GM12878 (cell line): ENCODE results near the gene STAT4. TPM values are rescaled to one million over a fixed set of nuclear protein-coding genes. Genes with fewer than 3 reads are reported as not detected.
A peak's percentile ranks its signal among the peaks of the same experiment; 100 is the strongest.

ENCODE experiments used
- ATF3 ChIP-seq: IDR thresholded peaks from 2 replicates; pipeline ENCODE4 v1.6.1; 2011; ENCODE audit warnings: low read depth, mild to moderate bottlenecking, low read length, moderate library complexity, borderline replicate concordance; ENCODE audit errors: extremely low read depth
- BMI1 ChIP-seq: fragments of 450-650 bp; IDR thresholded peaks from 2 replicates; pipeline ENCODE4 v1.6.1; 2016; ENCODE audit warnings: mild to moderate bottlenecking, moderate library complexity, borderline replicate concordance
- CBFB ChIP-seq: IDR thresholded peaks from 2 replicates; pipeline ENCODE4 v1.6.1; 2016; ENCODE audit warnings: antibody characterized with exemption, low read depth
- CBX3 ChIP-seq: fragments of 200-600 bp; sonication (generic); IDR thresholded peaks from 2 replicates; pipeline ENCODE4 v1.6.1; 2016; ENCODE audit warnings: low read depth, borderline replicate concordance
- CEBPB ChIP-seq, 2 experiments: fragments of 150-350 bp in 1 of 2; IDR thresholded peaks; 2 replicates each; pipeline ENCODE4 v1.6.1; 2012 to 2014; ENCODE audit warnings: low read depth in 2 of 2, low read length in 2 of 2, borderline replicate concordance in 1 of 2, inconsistent platforms in 1 of 2
- CUX1 ChIP-seq: IDR thresholded peaks from 2 replicates; pipeline ENCODE4 v1.6.1; 2012; ENCODE audit warnings: improper control_type of control experiment, low read depth, low read length; ENCODE audit not compliant: insufficient replicate concordance
- EZH2 ChIP-seq: IDR thresholded peaks from 2 replicates; pipeline ENCODE4 v1.6.1; 2012; ENCODE audit warnings: low read depth, mild to moderate bottlenecking, control low read depth, inconsistent platforms, low read length, borderline replicate concordance; ENCODE audit not compliant: control insufficient read depth
- FOXM1 ChIP-seq: IDR thresholded peaks from 2 replicates; pipeline ENCODE4 v1.6.1; 2012; ENCODE audit warnings: low read depth, mild to moderate bottlenecking, inconsistent platforms, low read length, moderate library complexity
- HCFC1 ChIP-seq: fragments of 150-350 bp; IDR thresholded peaks from 2 replicates; pipeline ENCODE4 v1.6.1; 2014; ENCODE audit warnings: low read length
- NFXL1 ChIP-seq: fragments of 450-650 bp; IDR thresholded peaks from 2 replicates; pipeline ENCODE4 v1.6.1; 2017; ENCODE audit warnings: antibody characterized with exemption, mild to moderate bottlenecking, borderline replicate concordance
- NRF1 ChIP-seq: conservative IDR thresholded peaks from 2 replicates; pipeline ENCODE4 v1.6.1; 2011; ENCODE audit warnings: mild to moderate bottlenecking, low read depth, low read length, improper control_type of control experiment
- PAX8 ChIP-seq: fragments of 450-650 bp; IDR thresholded peaks from 2 replicates; pipeline ENCODE4 v1.6.1; 2017; ENCODE audit warnings: mild to moderate bottlenecking, moderate library complexity
- SREBF2 ChIP-seq: IDR thresholded peaks from 2 replicates; pipeline ENCODE4 v1.6.1; 2012; ENCODE audit warnings: mild to moderate bottlenecking, low read length
- ZNF384 ChIP-seq: IDR thresholded peaks from 2 replicates; pipeline ENCODE4 v1.6.1; 2012; ENCODE audit warnings: low read depth, mild to moderate bottlenecking, low read length, improper control_type of control experiment, borderline replicate concordance
- ZSCAN29 ChIP-seq: fragments of 450-650 bp; IDR thresholded peaks from 2 replicates; pipeline ENCODE4 v1.6.1; 2017; ENCODE audit warnings: mild to moderate bottlenecking, moderate library complexity
- polyA plus RNA-seq, 11 experiments: library from polyadenylated mRNA; depleted of rRNA in 4 of 11; unstranded in 6 of 11; stranded (reverse) in 5 of 11; fragments of >200 nt; fragmentation: Nextera tagmentation in 4 of 11; fragmentation: Illumina TruSeq in 1 of 11; extraction: Ambion mirVana in 4 of 11; extraction: Trizol in 1 of 11; gene quantifications; 1 replicate in 1 of 11; 2 replicates in 10 of 11; pipeline versions ENCODE4 v1.2.1 to v1.2.3, GENCODE V29; 2011 to 2016; ENCODE audit warnings: inconsistent platforms in 2 of 11, missing spikeins in 2 of 11, low read depth in 1 of 11
- total RNA-seq, 4 experiments: library from RNA; depleted of rRNA in 3 of 4; stranded (reverse); fragments of >200 nt in 3 of 4; fragmentation: Illumina TruSeq in 1 of 4; extraction: Trizol in 1 of 4; gene quantifications; 2 replicates each; pipeline versions ENCODE4 v1.2.1 to v1.2.3, GENCODE V29; 2013 to 2021
- TF ChIP-seq, protein P1 (sequence below): IDR thresholded peaks from 2 replicates; pipeline ENCODE4 v1.6.1; 2011; ENCODE audit warnings: borderline replicate concordance, low read depth, mild to moderate bottlenecking, moderate library complexity, low read length; ENCODE audit not compliant: insufficient read depth, poor library complexity, severe bottlenecking
- TF ChIP-seq, protein P2 (sequence below): fragments of 450-650 bp; formaldehyde crosslinking; IDR thresholded peaks from 2 replicates; pipeline ENCODE4 v1.5.0; 2022; ENCODE audit warnings: mild to moderate bottlenecking, missing genetic modification characterization

STAT4 gene
- total and polyA plus RNA-seq, 10 of the 15 experiments (the other 5 are each of a cell fraction or from before 2014, with no cell fraction given), result 3.1 to 9.3 (median 7.1) TPM

GRCh38 chr2:191013932-191014652 lies 136.7 kb downstream of the STAT4 start, which contains the start of gene STAT1 (continued):
- TF ChIP-seq FOXM1 (peak; percentile 89), ATF3 (no peak), CBFB (peak; percentile 89), NFXL1 (no peak), CEBPB (IDR thresholded peaks at IDR 0.05; ENCODE audit: borderline replicate concordance in 1 of 2, low read depth in 2 of 2, low read length in 2 of 2) (no peak), CBX3 (no peak), PAX8 (no peak), HCFC1 (no peak), EZH2 (no peak), NRF1 (0 out of 2 replicates have a peak, but pooled peaks have one; percentile 7), SREBF2 (0 out of 2 replicates have a peak, but pooled peaks have one; percentile 11), BMI1 (no peak), ZSCAN29 (0 out of 2 replicates have a peak, but pooled peaks have one; percentile 6), ZNF384 (0 out of 2 replicates have a peak, but pooled peaks have one; percentile 11), CUX1 (no peak)
- TF ChIP-seq, protein P1, sequence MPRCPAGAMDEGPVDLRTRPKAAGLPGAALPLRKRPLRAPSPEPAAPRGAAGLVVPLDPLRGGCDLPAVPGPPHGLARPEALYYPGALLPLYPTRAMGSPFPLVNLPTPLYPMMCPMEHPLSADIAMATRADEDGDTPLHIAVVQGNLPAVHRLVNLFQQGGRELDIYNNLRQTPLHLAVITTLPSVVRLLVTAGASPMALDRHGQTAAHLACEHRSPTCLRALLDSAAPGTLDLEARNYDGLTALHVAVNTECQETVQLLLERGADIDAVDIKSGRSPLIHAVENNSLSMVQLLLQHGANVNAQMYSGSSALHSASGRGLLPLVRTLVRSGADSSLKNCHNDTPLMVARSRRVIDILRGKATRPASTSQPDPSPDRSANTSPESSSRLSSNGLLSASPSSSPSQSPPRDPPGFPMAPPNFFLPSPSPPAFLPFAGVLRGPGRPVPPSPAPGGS, result peak; percentile 96
- TF ChIP-seq, protein P2, sequence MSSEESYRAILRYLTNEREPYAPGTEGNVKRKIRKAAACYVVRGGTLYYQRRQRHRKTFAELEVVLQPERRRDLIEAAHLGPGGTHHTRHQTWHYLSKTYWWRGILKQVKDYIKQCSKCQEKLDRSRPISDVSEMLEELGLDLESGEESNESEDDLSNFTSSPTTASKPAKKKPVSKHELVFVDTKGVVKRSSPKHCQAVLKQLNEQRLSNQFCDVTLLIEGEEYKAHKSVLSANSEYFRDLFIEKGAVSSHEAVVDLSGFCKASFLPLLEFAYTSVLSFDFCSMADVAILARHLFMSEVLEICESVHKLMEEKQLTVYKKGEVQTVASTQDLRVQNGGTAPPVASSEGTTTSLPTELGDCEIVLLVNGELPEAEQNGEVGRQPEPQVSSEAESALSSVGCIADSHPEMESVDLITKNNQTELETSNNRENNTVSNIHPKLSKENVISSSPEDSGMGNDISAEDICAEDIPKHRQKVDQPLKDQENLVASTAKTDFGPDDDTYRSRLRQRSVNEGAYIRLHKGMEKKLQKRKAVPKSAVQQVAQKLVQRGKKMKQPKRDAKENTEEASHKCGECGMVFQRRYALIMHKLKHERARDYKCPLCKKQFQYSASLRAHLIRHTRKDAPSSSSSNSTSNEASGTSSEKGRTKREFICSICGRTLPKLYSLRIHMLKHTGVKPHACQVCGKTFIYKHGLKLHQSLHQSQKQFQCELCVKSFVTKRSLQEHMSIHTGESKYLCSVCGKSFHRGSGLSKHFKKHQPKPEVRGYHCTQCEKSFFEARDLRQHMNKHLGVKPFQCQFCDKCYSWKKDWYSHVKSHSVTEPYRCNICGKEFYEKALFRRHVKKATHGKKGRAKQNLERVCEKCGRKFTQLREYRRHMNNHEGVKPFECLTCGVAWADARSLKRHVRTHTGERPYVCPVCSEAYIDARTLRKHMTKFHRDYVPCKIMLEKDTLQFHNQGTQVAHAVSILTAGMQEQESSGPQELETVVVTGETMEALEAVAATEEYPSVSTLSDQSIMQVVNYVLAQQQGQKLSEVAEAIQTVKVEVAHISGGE, result no peak
